ENCODE results near the gene IKZF3.

DNA sequence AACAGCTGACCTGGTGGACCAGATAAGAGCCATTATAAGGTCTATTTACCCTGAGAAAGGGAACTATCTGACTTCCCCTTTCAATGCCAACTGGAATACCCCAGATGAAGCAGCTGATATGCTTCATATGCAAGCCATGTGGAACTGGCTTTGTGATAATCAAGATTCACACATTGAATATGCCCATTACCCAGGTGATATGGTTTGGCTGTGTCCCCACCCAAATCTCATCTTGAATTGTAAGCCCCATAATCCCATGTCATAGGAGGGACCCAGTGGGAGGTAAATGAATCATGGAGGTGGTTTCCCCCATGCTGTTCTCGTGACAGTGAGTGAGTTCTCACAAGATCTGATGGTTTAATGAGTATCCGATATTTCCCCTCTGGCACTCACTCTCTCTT is 42.1 kb downstream of the IKZF3 start:
- TF ChIP-seq POLR2AphosphoS5 (IDR thresholded peaks at IDR 0.05; ENCODE audit: borderline replicate concordance, low read depth, low read length) (no peak), EZH2 (IDR thresholded peaks at IDR 0.05) (no peak), FOXP2 (optimal IDR thresholded peaks at IDR 0.05; ENCODE audit: control extremely low read depth, extremely low read length, insufficient read depth) (no peak)

Data from SK-N-MC (cell line).